ENCODE results near the gene DAZAP2. TPM values are rescaled to one million over a fixed set of nuclear protein-coding genes. Genes with fewer than 3 reads are reported as not detected.

The DAZAP2 gene
- total and polyA plus RNA-seq, 2 of the 13 experiments (the other 11 are each of a cell fraction or from before 2014, with no cell fraction given): 64.5 to 222 TPM

DNA sequence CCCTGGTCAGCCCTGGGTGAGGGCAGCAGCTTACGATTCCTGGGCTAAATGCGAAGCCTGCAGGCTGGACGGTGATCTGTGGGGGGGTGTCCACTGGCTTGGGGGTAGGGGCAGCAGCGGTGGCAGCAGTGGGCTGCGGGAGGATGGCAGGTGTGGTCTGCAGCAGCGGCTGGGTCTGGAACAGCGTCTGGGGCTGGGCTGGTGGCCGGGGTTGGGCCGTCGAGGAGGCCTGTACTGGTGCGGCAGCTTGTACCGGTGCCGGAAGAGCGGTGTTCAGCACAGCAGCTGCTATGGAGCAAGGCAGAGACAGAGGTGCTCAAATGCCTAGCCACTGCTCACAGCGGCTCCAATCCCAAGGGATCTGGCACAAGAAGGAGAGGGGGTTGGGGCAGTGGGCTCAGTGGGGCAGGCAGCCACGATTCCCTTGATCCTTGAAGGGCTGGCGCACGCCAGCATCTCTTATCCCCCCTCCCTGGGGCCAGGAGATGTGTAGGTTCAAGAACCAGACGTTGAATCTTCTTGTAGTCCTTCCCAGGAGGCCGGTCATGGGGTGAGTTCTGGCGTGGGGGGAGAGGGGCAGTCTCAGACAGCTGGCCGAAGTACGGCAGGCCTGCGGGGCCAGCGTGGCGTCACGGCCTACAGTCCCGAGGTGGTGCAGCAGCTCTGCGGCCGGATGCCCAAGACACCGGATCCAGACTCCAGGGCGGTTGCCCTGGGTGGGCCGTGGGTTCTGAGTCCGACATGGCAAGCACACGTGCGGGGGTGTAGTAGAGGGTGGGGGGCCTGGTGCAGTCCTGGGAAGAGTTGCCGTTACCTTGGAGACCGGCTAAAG lies 40.7 kb upstream of the DAZAP2 start:
- Histone ChIP-seq H3K4me2 (ENCODE audit: low read depth, low read length) (peak overlapping the region; percentile 77), H3K36me3 (replicated peaks in 1 of 2; ENCODE audit: control insufficient read depth in 1 of 2, insufficient read depth in 2 of 2, low read length in 2 of 2) (no peaks in the 10 kb centered on the region), H4K20me1 (ENCODE audit: insufficient read depth, low read length) (no peaks in the 10 kb centered on the region), H3K27ac (ENCODE audit: extremely low read length, insufficient read depth, low read length) (no peak overlapping the region), H3K9me3 (ENCODE audit: low read length) (no peaks in the 10 kb centered on the region), H3K9ac (ENCODE audit: insufficient read depth, low read depth, low read length) (no peak overlapping the region; the same call in 1 of the 2 replicates), H3K79me2 (ENCODE audit: insufficient read depth, low read length) (no peaks in the 10 kb centered on the region), H3K27me3 (ENCODE audit: control insufficient read depth in 1 of 2, insufficient read depth in 2 of 2, low read length in 2 of 2) (no peaks in the 10 kb centered on the region; a peak in 1 of 5 replicates), H2AFZ (ENCODE audit: low read length) (no peak overlapping the region), H3K4me3 (replicated peaks in 1 of 3; ENCODE audit: insufficient read depth in 1 of 3, low read depth in 2 of 3, low read length in 3 of 3) (peak overlapping the region; percentile 17 to 69 (median 32); a peak in 5 of 6 replicates), H3K4me1 (ENCODE audit: insufficient read depth, low read length) (peaks cover 34% of the 10 kb centered on the region)
- DNase-seq (ENCODE audit: low spot score): no peak
- POLR2A ChIA-PET: interaction anchor here (0.8 to 1.3 kb wide), 3 partner anchors 12 to 20 kb away, joined by 3 to 4 read pairs (median 4); partner anchors contain the start of gene POU6F1
- no TSS peak for BruUV-seq (replicated peaks)
- ATAC-seq: peak; percentile 59
- WGBS (ENCODE audit: low lambda C conversion rate): 44% methylated on average over 24 of the region's 38 CpGs
- no peak for FAIRE-seq
- in situ Hi-C loops (cut with HindIII; ENCODE audit: extremely low pct_ligation_motif_present, low pct_unique_long_range_greater_than_20kb) (no loop called here), intact Hi-C loops (cut with micrococcal nuclease; ENCODE audit: unreplicated experiment) (no loop called here)
- CTCF ChIA-PET (ENCODE audit: low intra/inter-chr PET ratio, low total read pairs): no interaction called here
- 0 out of 2 replicates have a peak, but pooled peaks have one; percentile 15 for TF ChIP-seq JUND (CRISPR knock-in tag; IDR thresholded peaks at IDR 0.05)
- TF ChIP-seq KDM4B (CRISPR knock-in tag; IDR thresholded peaks at IDR 0.05): no peak
- no peak for TF ChIP-seq ZNF674 (CRISPR knock-in tag; IDR thresholded peaks at IDR 0.05; ENCODE audit: low read depth)
- no peak for TF ChIP-seq HMG20A (CRISPR knock-in tag; IDR thresholded peaks at IDR 0.05; ENCODE audit: borderline replicate concordance)
- TF ChIP-seq, protein P1, sequence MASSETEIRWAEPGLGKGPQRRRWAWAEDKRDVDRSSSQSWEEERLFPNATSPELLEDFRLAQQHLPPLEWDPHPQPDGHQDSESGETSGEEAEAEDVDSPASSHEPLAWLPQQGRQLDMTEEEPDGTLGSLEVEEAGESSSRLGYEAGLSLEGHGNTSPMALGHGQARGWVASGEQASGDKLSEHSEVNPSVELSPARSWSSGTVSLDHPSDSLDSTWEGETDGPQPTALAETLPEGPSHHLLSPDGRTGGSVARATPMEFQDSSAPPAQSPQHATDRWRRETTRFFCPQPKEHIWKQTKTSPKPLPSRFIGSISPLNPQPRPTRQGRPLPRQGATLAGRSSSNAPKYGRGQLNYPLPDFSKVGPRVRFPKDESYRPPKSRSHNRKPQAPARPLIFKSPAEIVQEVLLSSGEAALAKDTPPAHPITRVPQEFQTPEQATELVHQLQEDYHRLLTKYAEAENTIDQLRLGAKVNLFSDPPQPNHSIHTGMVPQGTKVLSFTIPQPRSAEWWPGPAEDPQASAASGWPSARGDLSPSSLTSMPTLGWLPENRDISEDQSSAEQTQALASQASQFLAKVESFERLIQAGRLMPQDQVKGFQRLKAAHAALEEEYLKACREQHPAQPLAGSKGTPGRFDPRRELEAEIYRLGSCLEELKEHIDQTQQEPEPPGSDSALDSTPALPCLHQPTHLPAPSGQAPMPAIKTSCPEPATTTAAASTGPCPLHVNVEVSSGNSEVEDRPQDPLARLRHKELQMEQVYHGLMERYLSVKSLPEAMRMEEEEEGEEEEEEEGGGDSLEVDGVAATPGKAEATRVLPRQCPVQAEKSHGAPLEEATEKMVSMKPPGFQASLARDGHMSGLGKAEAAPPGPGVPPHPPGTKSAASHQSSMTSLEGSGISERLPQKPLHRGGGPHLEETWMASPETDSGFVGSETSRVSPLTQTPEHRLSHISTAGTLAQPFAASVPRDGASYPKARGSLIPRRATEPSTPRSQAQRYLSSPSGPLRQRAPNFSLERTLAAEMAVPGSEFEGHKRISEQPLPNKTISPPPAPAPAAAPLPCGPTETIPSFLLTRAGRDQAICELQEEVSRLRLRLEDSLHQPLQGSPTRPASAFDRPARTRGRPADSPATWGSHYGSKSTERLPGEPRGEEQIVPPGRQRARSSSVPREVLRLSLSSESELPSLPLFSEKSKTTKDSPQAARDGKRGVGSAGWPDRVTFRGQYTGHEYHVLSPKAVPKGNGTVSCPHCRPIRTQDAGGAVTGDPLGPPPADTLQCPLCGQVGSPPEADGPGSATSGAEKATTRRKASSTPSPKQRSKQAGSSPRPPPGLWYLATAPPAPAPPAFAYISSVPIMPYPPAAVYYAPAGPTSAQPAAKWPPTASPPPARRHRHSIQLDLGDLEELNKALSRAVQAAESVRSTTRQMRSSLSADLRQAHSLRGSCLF (CRISPR knock-in tag; IDR thresholded peaks at IDR 0.05; ENCODE audit: borderline replicate concordance): no peak
- no peak for TF ChIP-seq ZNF709 (CRISPR knock-in tag; IDR thresholded peaks at IDR 0.05)
- TF ChIP-seq, protein P2, sequence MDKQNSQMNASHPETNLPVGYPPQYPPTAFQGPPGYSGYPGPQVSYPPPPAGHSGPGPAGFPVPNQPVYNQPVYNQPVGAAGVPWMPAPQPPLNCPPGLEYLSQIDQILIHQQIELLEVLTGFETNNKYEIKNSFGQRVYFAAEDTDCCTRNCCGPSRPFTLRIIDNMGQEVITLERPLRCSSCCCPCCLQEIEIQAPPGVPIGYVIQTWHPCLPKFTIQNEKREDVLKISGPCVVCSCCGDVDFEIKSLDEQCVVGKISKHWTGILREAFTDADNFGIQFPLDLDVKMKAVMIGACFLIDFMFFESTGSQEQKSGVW (CRISPR knock-in tag; IDR thresholded peaks at IDR 0.05; ENCODE audit: borderline replicate concordance): no peak
- TF ChIP-seq ZNF30 (CRISPR knock-in tag; IDR thresholded peaks at IDR 0.05): no peak
- peak; percentile 46; the same call in 1 of the 2 replicates for TF ChIP-seq ZNF891 (CRISPR knock-in tag; IDR thresholded peaks at IDR 0.05)
- no peak for TF ChIP-seq MZF1 (CRISPR knock-in tag; IDR thresholded peaks at IDR 0.05; ENCODE audit: borderline replicate concordance)
- peak; percentile 12; the same call in 1 of the 2 replicates for TF ChIP-seq ZFY (CRISPR knock-in tag; IDR thresholded peaks at IDR 0.05)
- peak; percentile 14 for TF ChIP-seq HNRNPLL (IDR thresholded peaks at IDR 0.05; ENCODE audit: low read depth, low read length, poor library complexity, severe bottlenecking)
- TF ChIP-seq ZNF687 (CRISPR knock-in tag; IDR thresholded peaks at IDR 0.05): peak; percentile 30

Measured in HepG2 (cell line).